ENCODE data around the gene DAGLA. TPM values are rescaled to one million over a fixed set of nuclear protein-coding genes. Genes with fewer than 3 reads are reported as not detected.

The DAGLA gene, protein sequence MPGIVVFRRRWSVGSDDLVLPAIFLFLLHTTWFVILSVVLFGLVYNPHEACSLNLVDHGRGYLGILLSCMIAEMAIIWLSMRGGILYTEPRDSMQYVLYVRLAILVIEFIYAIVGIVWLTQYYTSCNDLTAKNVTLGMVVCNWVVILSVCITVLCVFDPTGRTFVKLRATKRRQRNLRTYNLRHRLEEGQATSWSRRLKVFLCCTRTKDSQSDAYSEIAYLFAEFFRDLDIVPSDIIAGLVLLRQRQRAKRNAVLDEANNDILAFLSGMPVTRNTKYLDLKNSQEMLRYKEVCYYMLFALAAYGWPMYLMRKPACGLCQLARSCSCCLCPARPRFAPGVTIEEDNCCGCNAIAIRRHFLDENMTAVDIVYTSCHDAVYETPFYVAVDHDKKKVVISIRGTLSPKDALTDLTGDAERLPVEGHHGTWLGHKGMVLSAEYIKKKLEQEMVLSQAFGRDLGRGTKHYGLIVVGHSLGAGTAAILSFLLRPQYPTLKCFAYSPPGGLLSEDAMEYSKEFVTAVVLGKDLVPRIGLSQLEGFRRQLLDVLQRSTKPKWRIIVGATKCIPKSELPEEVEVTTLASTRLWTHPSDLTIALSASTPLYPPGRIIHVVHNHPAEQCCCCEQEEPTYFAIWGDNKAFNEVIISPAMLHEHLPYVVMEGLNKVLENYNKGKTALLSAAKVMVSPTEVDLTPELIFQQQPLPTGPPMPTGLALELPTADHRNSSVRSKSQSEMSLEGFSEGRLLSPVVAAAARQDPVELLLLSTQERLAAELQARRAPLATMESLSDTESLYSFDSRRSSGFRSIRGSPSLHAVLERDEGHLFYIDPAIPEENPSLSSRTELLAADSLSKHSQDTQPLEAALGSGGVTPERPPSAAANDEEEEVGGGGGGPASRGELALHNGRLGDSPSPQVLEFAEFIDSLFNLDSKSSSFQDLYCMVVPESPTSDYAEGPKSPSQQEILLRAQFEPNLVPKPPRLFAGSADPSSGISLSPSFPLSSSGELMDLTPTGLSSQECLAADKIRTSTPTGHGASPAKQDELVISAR
- total RNA-seq, result 3.5 and 4.7 TPM in 2 replicates
- 2.5 and 2.9 TPM in 2 replicates for polyA plus RNA-seq
- polyA plus RNA-seq (2011; cell fraction: cytosol; rRNA removed), result 2.1 and 2.6 TPM in 2 replicates
- 3.7 and 4.6 TPM in 2 replicates for polyA plus RNA-seq (2011; cell fraction: nucleus; rRNA removed)
- 3.1 and 3.7 TPM in 2 replicates for polyA plus RNA-seq (2012)
- 3.9 and 4.6 TPM in 2 replicates for polyA minus RNA-seq
- 1.7 TPM for polyA minus RNA-seq (2011; cell fraction: cytosol; rRNA and poly(A)+ RNA removed)
- 2.9 and 4.1 TPM in 2 replicates for polyA minus RNA-seq (2011; cell fraction: nucleus; rRNA and poly(A)+ RNA removed)
- Bru-seq, nascent RNA, result percentile 40 among the genes with signal in this experiment
- percentile 39 among the genes with signal in this experiment for BruChase-seq, experiment 1, labeled RNA remaining after a 6-hour chase
- BruChase-seq, experiment 2, labeled RNA remaining after a 2-hour chase, result percentile 40 among the genes with signal in this experiment
- long read RNA-seq, full-length matches to known transcripts, result 3 of 6 reads
- long read RNA-seq, partial matches to known transcripts, result 2 of 6 reads
- long read RNA-seq, other reads (novel, unspliced or antisense), result 1 of 6 reads

DNA sequence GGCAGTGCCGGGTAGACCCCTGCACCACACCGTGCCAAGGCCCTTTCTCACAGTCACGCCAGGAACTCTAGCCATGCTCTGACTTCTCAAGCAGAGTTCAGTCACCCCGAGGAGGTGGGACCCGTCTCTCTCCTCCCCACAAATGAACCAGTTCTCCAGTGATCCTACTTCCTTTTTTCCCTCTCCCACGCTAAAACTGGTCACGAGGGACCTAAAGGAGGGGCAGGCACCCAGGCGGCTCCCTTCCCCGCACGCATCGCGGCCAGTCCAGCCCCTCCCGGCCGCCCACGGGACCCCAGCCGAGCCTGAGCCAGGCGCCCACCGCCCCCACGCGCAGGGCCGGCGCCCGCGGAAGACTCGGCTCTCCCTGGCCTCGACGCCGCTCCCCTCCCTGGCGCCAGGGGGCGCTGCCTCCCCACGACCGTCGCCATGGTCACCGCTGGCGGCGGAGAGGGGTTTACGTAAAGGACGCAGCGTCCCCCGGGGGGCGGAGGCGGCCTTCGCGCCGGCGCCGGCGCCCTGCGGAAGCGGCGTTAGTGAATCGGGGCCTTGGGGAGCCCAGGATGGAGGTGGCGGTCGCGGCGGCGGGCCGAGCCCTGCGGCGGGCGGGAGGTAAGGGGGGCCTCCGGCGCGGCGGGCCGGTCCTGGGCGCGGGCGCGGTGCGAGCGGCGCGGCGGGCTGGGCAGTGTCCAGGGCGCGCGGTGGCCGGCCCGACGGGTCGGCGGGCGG, at the start of gene DAGLA:
DAGLA (plus strand) TSS at position 499 of the 729 bp plus-strand sequence. CDS start 39,765 bp downstream, outside the sequence.
- no peaks in the 10 kb centered on the region for H3K9me3 ChIP-seq (replicated peaks; ENCODE audit: control insufficient read depth, insufficient read depth, low read length)
- CTCF ChIA-PET, result interaction anchor here (0.9 to 2.8 kb wide), 4 partner anchors 8 to 54 kb away, joined by 3 to 25 read pairs (median 14); no protein-coding TSS in a partner anchor
- H2AFZ ChIP-seq (ENCODE audit: low read depth, low read length), result peak within 1 kb of the TSS; percentile 52
- intact Hi-C loops (cut with micrococcal nuclease) (loop anchor here (1.0 to 5.0 kb wide), 3 partner anchors 37 to 98 kb away; partner anchors contain the start of gene SYT7), dilution Hi-C loops (cut with MboI; ENCODE audit: extremely low pct_ligation_motif_present, low sequenced_read_pairs) (no loop called here)
- no peak within 1 kb of the TSS for H3K9ac ChIP-seq (replicated peaks; ENCODE audit: extremely low read depth, insufficient read depth, low read length)
- TF ChIP-seq POLR2AphosphoS5 (IDR thresholded peaks at IDR 0.05; ENCODE audit: insufficient read depth, low read depth, low read length) (peak; percentile 34), EZH2 (IDR thresholded peaks at IDR 0.05; ENCODE audit: borderline replicate concordance, low read depth, low read length, severe bottlenecking) (no peak), FOS (IDR thresholded peaks at IDR 0.05; ENCODE audit: borderline replicate concordance, insufficient read depth, low read length) (no peak), POLR2A (IDR thresholded peaks at IDR 0.05; ENCODE audit: low read depth, low read length) (peak; percentile 37)
- TF ChIP-seq, protein P1, sequence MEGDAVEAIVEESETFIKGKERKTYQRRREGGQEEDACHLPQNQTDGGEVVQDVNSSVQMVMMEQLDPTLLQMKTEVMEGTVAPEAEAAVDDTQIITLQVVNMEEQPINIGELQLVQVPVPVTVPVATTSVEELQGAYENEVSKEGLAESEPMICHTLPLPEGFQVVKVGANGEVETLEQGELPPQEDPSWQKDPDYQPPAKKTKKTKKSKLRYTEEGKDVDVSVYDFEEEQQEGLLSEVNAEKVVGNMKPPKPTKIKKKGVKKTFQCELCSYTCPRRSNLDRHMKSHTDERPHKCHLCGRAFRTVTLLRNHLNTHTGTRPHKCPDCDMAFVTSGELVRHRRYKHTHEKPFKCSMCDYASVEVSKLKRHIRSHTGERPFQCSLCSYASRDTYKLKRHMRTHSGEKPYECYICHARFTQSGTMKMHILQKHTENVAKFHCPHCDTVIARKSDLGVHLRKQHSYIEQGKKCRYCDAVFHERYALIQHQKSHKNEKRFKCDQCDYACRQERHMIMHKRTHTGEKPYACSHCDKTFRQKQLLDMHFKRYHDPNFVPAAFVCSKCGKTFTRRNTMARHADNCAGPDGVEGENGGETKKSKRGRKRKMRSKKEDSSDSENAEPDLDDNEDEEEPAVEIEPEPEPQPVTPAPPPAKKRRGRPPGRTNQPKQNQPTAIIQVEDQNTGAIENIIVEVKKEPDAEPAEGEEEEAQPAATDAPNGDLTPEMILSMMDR (IDR thresholded peaks at IDR 0.05; ENCODE audit: extremely low read depth in 1 of 2, insufficient read depth in 1 of 2, low read depth in 1 of 2, low read length in 2 of 2), result peak; percentile 91 to 97
- peak within 1 kb of the TSS in 2 of 3 experiments; percentile 9 to 42 for H3K4me3 ChIP-seq (replicated peaks in 1 of 3; ENCODE audit: insufficient read depth in 1 of 3, low read depth in 1 of 3, low read length in 3 of 3)
- no TSS peak for BruUV-seq (replicated peaks)
- POLR2A ChIA-PET, result no interaction called here
- H3K27ac ChIP-seq (ENCODE audit: insufficient read depth, low read depth, low read length), result no peak within 1 kb of the TSS
- H3K27me3 ChIP-seq (ENCODE audit: control insufficient read depth in 2 of 2, insufficient read depth in 2 of 2, low read length in 2 of 2), result peaks cover 12 to 24% of the 10 kb centered on the region in 2 experiments
- FAIRE-seq (peak; percentile 75), DNase-seq (ENCODE audit: low read depth, low spot score) (peak; percentile 54)
- H3K9me1 ChIP-seq (replicated peaks; ENCODE audit: control insufficient read depth, extremely low read depth, insufficient read depth, low read length), result no peaks in the 10 kb centered on the region
- H3K4me1 ChIP-seq (ENCODE audit: control insufficient read depth, extremely low read depth, insufficient read depth, low read length), result peaks cover 16% of the 10 kb centered on the region
- H3K79me2 ChIP-seq (ENCODE audit: control insufficient read depth, insufficient read depth, low read length), result no peaks in the 10 kb centered on the region
- H3K36me3 ChIP-seq (ENCODE audit: control insufficient read depth in 2 of 2, extremely low read depth in 1 of 2, insufficient read depth in 2 of 2, low read length in 2 of 2), result no peaks in the 10 kb centered on the region
- H4K20me1 ChIP-seq (replicated peaks; ENCODE audit: control insufficient read depth, extremely low read depth, insufficient read depth, low read length), result no peaks in the 10 kb centered on the region
- peak within 1 kb of the TSS; percentile 17 for H3K4me2 ChIP-seq (ENCODE audit: insufficient read depth, low read length)

All from endothelial cell of umbilical vein (primary cell).